ENCODE measurements around the gene ATG4B.

ATG4B gene

DNA sequence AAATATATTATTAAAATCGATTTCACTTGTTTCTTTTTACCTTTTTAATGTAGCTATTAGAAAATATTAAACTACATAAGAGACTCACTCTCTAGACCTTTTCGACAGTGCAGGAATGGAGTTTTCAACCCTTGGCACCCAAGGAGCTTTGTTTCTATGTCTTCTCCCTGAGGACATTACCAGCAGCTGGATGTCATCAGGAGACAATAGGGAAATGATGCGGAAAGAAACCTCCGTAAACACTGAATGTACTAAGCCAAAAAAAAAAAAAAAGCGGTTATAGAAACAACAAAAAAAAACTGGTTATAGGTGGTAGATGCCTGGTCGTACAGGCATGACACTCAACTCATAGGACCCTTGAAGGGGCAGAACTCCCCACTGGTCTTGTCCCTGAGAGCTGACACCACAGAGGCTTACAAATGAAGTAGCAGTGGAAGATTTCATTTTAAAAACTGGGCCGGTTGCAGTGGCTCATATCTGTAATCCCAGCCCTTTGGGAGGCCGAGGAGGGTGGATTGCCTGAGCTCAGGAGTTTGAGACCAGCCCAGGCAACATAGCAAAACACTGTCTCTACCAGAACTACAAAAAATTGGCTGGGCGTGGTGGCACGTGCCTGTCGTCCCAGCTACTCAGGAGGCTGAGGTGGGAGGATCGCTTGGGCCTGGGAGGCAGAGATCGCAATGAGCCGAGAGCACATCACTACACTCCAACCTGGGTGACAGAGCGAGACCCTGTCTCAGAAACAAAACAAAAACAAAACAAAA, 24.3 kb upstream of the ATG4B start:
- DNase-seq: no peak

DNA sequence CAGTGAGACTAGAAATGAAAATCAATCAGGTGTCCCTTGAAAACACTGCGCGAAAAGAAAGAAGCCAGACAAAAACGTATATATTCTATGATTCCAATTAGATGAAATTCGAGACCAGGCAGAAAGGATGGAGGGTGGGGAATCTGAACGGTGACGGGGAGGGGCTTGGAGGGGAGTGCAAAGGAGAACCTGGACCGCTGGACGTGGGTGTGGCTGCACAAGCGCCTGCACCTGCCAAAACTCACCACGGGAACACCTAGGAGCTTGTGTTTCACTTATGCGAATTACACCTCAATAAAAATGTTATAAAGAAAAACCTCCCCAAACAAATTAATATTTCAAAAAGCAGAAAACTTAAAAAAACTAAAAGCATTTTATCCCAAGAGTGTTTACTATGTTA, 22.5 kb upstream of the ATG4B start:
- no peak for DNase-seq

GRCh38 chr2:241615522-241616052, 21.9 kb upstream of the ATG4B start:
- DNase-seq: no peak

DNA sequence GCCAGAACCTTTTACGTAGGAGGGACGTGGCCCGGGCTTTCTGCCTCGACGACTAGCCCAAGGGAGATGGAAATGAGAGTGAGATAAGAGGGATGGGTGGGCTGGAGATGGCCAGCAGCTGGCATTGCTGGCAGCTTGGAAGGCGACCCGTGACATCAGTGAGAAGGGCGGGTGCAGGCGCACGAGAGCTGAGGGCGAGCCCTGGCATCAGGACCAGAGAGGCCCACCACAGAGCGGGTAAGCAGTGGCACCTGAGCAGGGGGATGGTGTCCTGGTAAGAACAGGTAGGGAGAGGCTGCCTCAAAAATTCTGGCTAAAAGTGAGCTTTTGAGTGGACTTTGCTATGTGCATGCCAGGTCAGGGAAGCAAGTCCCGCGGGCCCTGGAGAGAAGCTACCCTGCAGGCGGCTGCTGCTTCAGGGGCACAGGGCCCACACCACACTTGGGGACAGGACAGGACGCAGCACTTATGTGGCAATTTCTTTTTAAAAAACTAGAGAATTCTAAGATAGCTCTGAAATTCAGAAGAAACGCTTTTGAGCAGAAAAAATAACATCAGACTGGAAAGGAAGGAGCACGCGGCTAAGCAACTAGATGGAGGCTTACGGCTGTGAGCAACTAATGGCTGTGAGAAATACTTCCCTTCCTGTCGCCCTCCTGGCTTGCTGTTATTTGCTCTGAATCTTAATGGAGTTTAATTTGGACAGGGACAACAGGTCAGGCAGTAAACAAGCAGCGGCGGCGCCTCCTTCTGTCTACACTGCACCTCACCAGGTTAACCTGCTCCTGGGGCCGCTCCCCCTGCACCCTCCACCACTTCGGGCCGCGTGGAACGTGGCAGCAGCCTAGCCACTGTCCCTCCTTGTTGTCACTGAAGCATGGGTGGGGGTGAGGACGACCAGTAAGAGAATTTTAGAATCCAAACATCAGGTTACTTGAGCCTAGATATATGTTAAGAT, 21.0 kb upstream of the ATG4B start:
- no peak for DNase-seq

GRCh38 chr2:241617431-241618154, 19.9 kb upstream of the ATG4B start:
- no peak for DNase-seq

DNA sequence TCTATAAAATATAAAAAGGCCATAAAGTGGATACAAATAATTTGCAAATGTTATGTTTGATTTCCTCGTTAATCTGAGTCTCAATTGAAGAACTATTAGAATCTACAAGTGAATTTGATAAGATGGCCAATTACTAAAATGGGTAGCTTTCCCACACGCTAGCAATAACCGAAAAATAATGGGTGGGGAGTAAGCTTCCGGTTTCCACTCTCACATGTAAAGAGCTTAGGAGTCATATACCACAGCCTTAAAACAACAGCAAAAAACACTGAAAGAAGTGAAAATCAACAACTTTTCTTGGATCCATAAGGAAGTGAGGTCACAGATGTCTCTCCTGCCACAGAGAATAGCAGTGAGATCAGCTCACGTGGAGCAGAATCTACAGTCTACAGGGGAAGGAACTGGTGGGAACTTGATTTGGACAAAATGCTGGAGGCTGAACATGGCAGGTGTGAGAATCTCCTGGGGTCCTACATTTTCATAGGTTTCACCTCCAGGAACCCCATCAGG, 19.1 kb upstream of the ATG4B start:
- DNase-seq: no peak

DNA sequence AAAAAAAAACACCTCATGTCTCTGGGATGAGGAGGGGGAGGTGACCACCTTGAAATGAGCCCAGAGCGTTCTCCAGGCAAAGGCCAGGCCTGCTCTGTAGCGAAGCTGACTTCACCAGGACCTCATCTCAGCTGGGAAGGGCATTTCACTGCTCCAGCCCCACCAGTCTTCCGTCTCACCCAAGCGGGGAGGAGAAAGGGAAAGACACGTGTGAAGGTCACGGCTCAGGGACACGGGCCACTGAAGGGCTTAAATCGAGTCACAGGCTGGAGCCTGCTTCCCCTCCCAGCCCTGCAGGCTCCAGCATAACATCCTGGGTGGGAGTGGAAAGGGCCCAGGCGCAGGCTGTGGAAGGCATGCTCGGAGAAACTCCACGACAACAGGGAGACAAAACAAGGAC, 18.7 kb upstream of the ATG4B start:
- no peak for DNase-seq

DNA sequence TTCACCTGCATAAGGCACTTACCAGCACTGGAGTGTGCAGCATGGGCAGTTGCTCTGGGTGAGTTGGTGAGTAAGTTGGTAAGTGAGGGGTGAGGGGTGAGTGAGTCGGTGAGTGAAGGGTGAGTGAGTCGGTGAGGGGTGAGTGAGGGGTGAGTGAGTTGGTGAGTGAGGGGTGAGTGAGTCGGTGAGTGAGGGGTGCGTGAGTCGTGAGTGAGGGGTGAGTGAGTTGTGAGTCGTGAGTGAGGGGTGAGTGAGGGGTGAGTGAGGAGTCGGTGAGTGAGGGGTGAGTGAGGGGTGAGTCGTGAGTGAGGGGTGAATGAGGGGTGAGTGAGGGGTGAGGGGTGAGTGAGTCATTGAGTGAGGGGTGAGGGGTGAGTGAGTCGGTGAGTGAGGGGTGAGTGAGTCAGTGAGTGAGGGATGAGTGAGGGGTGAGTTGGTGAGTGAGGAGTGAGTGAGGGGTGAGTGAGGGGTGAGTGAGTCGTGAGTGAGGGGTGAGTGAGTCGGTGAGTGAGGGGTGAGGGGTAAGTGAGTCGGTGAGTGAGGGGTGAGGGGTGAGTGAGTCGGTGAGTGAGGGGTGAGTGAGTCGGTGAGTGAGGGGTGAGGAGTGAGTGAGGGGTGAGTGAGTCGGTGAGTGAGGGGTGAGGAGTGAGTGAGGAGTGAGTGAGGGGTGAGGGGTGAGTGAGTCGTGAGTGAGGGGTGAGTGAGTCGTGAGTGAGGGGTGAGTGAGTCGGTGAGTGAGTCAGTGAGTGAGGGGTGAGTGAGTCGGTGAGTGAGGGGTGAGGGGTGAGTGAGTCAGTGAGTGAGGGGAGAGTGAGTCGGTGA, 17.7 kb upstream of the ATG4B start:
- DNase-seq: peak; percentile 35

- peak; percentile 78 for DNase-seq
Observed at GRCh38 chr2:241620419-241620769, 17.1 kb upstream of the ATG4B start.

- DNase-seq: no peak
Observed at GRCh38 chr2:241627675-241628074, 9.8 kb upstream of the ATG4B start.

DNA sequence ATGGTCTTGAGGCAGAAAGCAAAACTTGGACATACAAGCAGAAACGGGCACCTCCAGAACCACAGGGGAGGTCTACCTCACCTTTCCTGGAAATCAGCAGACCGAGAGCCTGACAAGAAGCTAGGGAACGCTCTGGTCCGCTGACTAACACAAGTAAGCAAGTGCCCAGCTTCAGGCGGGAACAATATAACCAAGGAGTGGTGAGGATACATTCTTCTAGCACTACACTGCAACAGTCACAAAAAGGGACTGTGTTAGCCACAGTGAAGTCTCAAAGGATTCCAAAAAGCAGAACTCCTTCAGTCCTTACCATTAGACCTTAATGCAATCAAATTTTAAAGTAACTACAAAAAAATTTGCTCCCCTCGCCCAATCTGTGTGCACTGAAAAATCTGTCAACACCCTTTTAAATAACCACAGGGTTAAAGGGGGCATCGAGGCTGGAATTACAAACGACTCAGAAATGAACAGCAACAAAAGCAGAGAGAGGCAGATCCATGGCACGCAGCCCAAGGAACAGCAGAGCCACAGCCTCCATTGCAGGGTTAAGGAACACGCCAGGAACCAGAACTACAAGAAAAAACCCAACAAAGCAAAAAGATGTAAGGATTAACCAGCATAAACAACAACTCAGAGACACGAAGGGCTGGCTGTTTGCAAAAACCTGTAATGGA, 7.6 kb upstream of the ATG4B start:
- no peak for DNase-seq

DNA sequence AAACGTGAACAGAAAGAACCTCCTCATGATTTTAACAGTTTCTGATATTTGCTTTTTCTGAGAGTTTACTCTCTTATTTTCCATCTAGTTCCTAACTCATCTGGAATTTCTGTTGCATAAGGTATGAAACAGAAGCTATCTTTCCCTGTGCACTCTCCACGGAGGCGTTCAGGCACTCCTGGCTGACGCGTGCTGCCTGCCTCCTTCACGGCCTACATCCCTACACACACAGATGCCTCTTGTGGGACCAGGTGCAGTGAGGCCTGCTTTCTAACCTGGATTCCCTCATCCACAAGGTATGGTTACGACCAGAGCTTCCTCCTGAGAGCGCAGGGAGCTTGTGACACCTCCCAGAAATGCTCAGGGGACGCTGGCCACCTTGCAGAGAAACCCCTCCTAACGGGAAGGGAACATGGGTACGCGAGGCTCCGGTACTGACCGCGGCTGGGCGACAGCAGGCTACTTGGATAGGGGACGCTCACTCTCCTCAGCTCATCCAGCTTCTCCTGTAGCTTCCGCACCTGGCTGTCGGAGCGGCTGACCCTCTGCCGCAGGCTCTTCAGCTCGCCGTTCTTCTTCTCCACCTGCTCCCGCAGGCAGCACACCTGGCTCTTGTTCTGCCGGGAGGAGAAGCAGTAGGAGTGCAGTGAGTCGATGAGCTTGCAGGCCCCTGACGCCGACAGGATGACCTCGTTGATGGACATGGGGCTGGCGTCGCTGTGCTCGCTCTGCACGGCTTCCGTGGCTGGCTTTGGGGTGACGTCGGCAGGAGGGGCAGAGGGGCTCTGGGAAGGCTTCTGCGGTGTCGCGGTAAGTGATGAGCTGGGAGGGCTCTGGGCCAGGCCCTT, 4.8 kb upstream of the ATG4B start:
- no peak for DNase-seq

GRCh38 chr2:241633561-241633960, 3.9 kb upstream of the ATG4B start:
- DNase-seq: no peak

- DNase-seq: no peak
Observed at GRCh38 chr2:241635756-241636155, 1.7 kb upstream of the ATG4B start.

GRCh38 chr2:241636182-241637017, 1.1 kb upstream of the ATG4B start:
- DNase-seq: peak; percentile 23

GRCh38 chr2:241637795-241638660, 535 bp downstream of the ATG4B start:
- peak; percentile 58 for DNase-seq

GRCh38 chr2:241638940-241639339, 1.4 kb downstream of the ATG4B start:
- no peak for DNase-seq

GRCh38 chr2:241639385-241639784, 1.9 kb downstream of the ATG4B start:
- no peak for DNase-seq

Measured in stimulated activated naive CD4-positive, alpha-beta T cell treated with Interleukin-2 at 50 U/mL for 16 hours (primary cell).